Hypothalamus (tissue), 51 donors: ENCODE data around the gene CARS1.

Experiments used
- DNase-seq, 51 donors: peaks; one replicate each; lab custom pipeline; 2025; lab: John Stamatoyannopoulos, UW

The CARS1 gene

GRCh38 chr11:2995893-2996554 lies 61.2 kb downstream of the CARS1 start:
- no peak for DNase-seq

- DNase-seq: no peak
Measured at GRCh38 chr11:2995031-2995561, 62.1 kb downstream of the CARS1 start.

- DNase-seq: no peak
Measured at GRCh38 chr11:2994336-2994730, 62.9 kb downstream of the CARS1 start.

- DNase-seq: no peak
Measured at GRCh38 chr11:2992997-2993325, 64.3 kb downstream of the CARS1 start.

- DNase-seq: peak; percentile 59 to 98 (median 92)
Measured at GRCh38 chr11:2992234-2992996, 64.8 kb downstream of the CARS1 start, which contains the start of gene NAP1L4. NAP1L4 (minus strand) TSS chr11:2992329; CDS start chr11:2979220, 13,109 bp downstream.

GRCh38 chr11:2991452-2992233 lies 65.6 kb downstream of the CARS1 start:
- peak in 6 of 51 donors; percentile 42 to 68 (median 61) for DNase-seq

GRCh38 chr11:2990617-2991451 lies 66.4 kb downstream of the CARS1 start:
- DNase-seq: no peak

- no peak for DNase-seq
Measured at GRCh38 chr11:2989551-2989950, 67.7 kb downstream of the CARS1 start.

GRCh38 chr11:2989006-2989405 lies 68.2 kb downstream of the CARS1 start:
- DNase-seq: no peak

- no peak for DNase-seq
Measured at GRCh38 chr11:2987881-2988861, 69.1 kb downstream of the CARS1 start.

- no peak for DNase-seq
Measured at GRCh38 chr11:2983908-2984307, 73.3 kb downstream of the CARS1 start.

GRCh38 chr11:2982214-2982613 lies 75.0 kb downstream of the CARS1 start:
- no peak for DNase-seq

- no peak for DNase-seq
Measured at GRCh38 chr11:2981130-2981529, 76.1 kb downstream of the CARS1 start.

GRCh38 chr11:2980168-2980840 lies 76.9 kb downstream of the CARS1 start:
- no peak for DNase-seq

- DNase-seq: no peak
Measured at GRCh38 chr11:2977113-2977512, 80.1 kb downstream of the CARS1 start.

GRCh38 chr11:2976294-2977063 lies 80.7 kb downstream of the CARS1 start:
- DNase-seq: no peak

GRCh38 chr11:2975594-2975993 lies 81.6 kb downstream of the CARS1 start:
- peak in 23 of 51 donors; percentile 10 to 63 (median 40) for DNase-seq

GRCh38 chr11:2974272-2974671 lies 83.0 kb downstream of the CARS1 start:
- DNase-seq: no peak
